ENCODE results near the gene SCAMP3. TPM values are rescaled to one million over a fixed set of nuclear protein-coding genes. Genes with fewer than 3 reads are reported as not detected.

Gene SCAMP3
- total and polyA plus RNA-seq, 2 of the 4 experiments (the other 2 are of a cell fraction): 30.5 to 118 TPM

DNA sequence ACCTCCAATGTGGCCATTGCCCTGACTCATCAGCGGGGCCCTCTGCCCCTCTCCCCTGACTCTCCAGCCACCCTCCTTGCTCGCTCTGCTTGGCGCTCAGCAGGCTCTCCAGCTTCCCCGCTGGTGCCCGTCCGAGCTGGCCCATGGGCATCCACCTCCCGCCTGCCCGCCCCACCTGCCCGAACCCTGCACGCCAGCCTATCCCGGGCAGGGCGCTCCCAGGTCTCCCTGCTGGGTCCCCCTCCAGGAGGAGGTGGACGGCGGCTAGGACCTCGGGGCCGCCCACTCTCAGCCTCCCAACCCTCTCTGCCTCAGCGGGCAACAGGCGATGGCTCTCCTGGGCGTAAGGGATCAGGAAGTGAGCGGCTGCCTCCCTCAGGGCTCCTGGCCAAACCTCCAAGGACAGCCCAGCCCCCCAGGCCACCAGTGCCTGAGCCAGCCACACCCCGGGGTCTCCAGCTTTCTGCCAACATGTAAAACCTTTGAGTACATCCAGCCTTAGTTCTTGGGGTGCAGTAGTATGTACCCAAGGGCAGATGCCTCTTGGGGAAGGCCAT, 25.9 kb upstream of the SCAMP3 start:
- Histone ChIP-seq H3K4me3 (ENCODE audit: insufficient read depth, low read depth, low read length) (no peak overlapping the region), H3K4me2 (ENCODE audit: low read depth, low read length) (no peak overlapping the region), H4K91ac (ENCODE audit: insufficient read depth, low read depth, low read length) (no peak overlapping the region), H4K20me1 (ENCODE audit: insufficient read depth, low read length) (no peaks in the 10 kb centered on the region), H3K36me3 (ENCODE audit: control insufficient read depth, insufficient read depth, low read length) (no peaks in the 10 kb centered on the region), H3K56ac (ENCODE audit: extremely low read depth, insufficient read depth, low read length) (no peak overlapping the region), H2BK5ac (ENCODE audit: low read depth, low read length, poor library complexity, severe bottlenecking) (no peak overlapping the region), H4K8ac (ENCODE audit: low read depth in 2 of 2, low read length in 2 of 2) (no peak overlapping the region), H2AFZ (replicated peaks; ENCODE audit: low read length, poor library complexity) (no peak overlapping the region), H2AK5ac (ENCODE audit: low read depth, low read length) (no peak overlapping the region), H3K9ac (ENCODE audit: low read depth, low read length) (no peak overlapping the region), H3K9me1 (ENCODE audit: insufficient read depth, low read length) (0 out of 2 replicates have a peak, but pooled peaks cover 3% of the 10 kb centered on the region), H4K5ac (ENCODE audit: low read depth, low read length) (no peak overlapping the region), H2BK120ac (ENCODE audit: low read depth, low read length) (no peak overlapping the region), H2BK15ac (ENCODE audit: low read depth, low read length) (no peak overlapping the region), H2AK9ac (replicated peaks; ENCODE audit: low read depth, low read length, poor library complexity) (no peak overlapping the region), H3K14ac (replicated peaks; ENCODE audit: low read depth, low read length) (no peak overlapping the region), H3K79me1 (ENCODE audit: low read depth in 1 of 2, low read length in 2 of 2) (no peaks in the 10 kb centered on the region), H3K18ac (ENCODE audit: low read depth, low read length) (no peak overlapping the region), H3K27ac (ENCODE audit: insufficient read depth, low read length) (no peak overlapping the region), H3K23ac (ENCODE audit: low read depth, low read length) (no peak overlapping the region), H3K27me3 (ENCODE audit: control insufficient read depth, insufficient read depth, low read length) (peaks cover 15% of the 10 kb centered on the region), H3K9me3 (ENCODE audit: control insufficient read depth, insufficient read depth, low read length) (no peaks in the 10 kb centered on the region), H2BK20ac (ENCODE audit: low read depth, low read length) (no peak overlapping the region), H3K4me1 (ENCODE audit: control insufficient read depth, insufficient read depth, low read length) (no peaks in the 10 kb centered on the region), H3K4ac (ENCODE audit: low read depth, low read length) (no peak overlapping the region)
- dilution Hi-C loops (cut with HindIII; ENCODE audit: low sequenced_read_pairs, unreplicated experiment): no loop called here
- TF ChIP-seq NFE2L2 (IDR thresholded peaks at IDR 0.05; ENCODE audit: low read depth, low read length) (no peak), MXI1 (IDR thresholded peaks at IDR 0.05; ENCODE audit: borderline replicate concordance, low read depth, low read length) (no peak), FOS (IDR thresholded peaks at IDR 0.05; ENCODE audit: low read depth, low read length) (no peak), SMC3 (IDR thresholded peaks at IDR 0.05; ENCODE audit: low read depth, low read length) (no peak)
- DNase-seq (no peak), ATAC-seq (ENCODE audit: low read depth) (no peak)
- CTCF ChIA-PET: no interaction called here
- in situ Hi-C loops (cut with MboI; ENCODE audit: low sequenced_read_pairs): no loop called here
- intact Hi-C loops (cut with micrococcal nuclease): no loop called here
- WGBS, 2 experiments (ENCODE audit: extremely low coverage in 2 of 2, insufficient read length in 1 of 2): 96% methylated on average over 7 of the region's 21 CpGs; no CpG with 5 or more reads in 1 of the 2 experiments
- POLR2A ChIA-PET (ENCODE audit: unreplicated experiment): no interaction called here
- no TSS peak for BruUV-seq (replicated peaks)
